Motor neuron (in vitro differentiated cells): ENCODE measurements around the gene MAFG. TPM values are rescaled to one million over a fixed set of nuclear protein-coding genes. Genes with fewer than 3 reads are reported as not detected.

Experiments used
- ATAC-seq, 8 experiments: fragments of 200-7000 bp; cut with Tn5 transposase; replicated peaks in 6 of 8; 2 replicates each; pipeline ENCODE4 v1.8.0; 2021; ENCODE audit warnings: mild to moderate bottlenecking in 8 of 8, moderate library complexity in 8 of 8
- H3K27ac ChIP-seq, 2 donors: fragments of 250-450 bp; sonication (Bioruptor Pico); 2 replicates each; pipeline ENCODE4 v1.9.0; 2021; ENCODE audit warnings: antibody characterized with exemption in 2 of 2, mild to moderate bottlenecking in 2 of 2, moderate library complexity in 1 of 2
- H3K4me1 ChIP-seq, 2 donors: fragments of 250-450 bp; sonication (Bioruptor Pico); replicated peaks in 1 of 2; 2 replicates each; pipeline ENCODE4 v1.6.1; 2021; ENCODE audit warnings: antibody characterized with exemption in 2 of 2, mild to moderate bottlenecking in 2 of 2, moderate library complexity in 1 of 2
- H3K4me3 ChIP-seq, 5 donors: fragments of 250-450 bp; sonication (Bioruptor Pico); 2 replicates each; pipeline ENCODE4 v1.9.0; 2021; ENCODE audit warnings: antibody characterized with exemption in 5 of 5, mild to moderate bottlenecking in 5 of 5, moderate library complexity in 4 of 5
- WGBS, 10 experiments: fragments of 450-650 bp; shearing (Covaris generic); methylation state at CpG; one replicate each; pipeline ENCODE4 v1.0.0; 2022; 5-methylcytosine and 5-hydroxymethylcytosine counted together
- in situ Hi-C, 9 experiments: fragments of 400-800 bp; cut with MboI; loops; one replicate each; pipeline ENCODE4 v1.15.0; 2021; ENCODE audit warnings: low sequenced_read_pairs in 9 of 9, low pct_unique_long_range_greater_than_20kb in 2 of 9; ENCODE audit not compliant: unreplicated experiment in 9 of 9
- total RNA-seq, 8 experiments: library from RNA; unstranded; fragments of 300-600 nt; gene quantifications; 2 replicates each; pipeline versions ENCODE4 v1.2.3 to v1.2.4, GENCODE V29; 2022

MAFG gene
- total RNA-seq, 8 experiments from 2014 or later: 6.6 to 23.9 (median 15.4) TPM

DNA sequence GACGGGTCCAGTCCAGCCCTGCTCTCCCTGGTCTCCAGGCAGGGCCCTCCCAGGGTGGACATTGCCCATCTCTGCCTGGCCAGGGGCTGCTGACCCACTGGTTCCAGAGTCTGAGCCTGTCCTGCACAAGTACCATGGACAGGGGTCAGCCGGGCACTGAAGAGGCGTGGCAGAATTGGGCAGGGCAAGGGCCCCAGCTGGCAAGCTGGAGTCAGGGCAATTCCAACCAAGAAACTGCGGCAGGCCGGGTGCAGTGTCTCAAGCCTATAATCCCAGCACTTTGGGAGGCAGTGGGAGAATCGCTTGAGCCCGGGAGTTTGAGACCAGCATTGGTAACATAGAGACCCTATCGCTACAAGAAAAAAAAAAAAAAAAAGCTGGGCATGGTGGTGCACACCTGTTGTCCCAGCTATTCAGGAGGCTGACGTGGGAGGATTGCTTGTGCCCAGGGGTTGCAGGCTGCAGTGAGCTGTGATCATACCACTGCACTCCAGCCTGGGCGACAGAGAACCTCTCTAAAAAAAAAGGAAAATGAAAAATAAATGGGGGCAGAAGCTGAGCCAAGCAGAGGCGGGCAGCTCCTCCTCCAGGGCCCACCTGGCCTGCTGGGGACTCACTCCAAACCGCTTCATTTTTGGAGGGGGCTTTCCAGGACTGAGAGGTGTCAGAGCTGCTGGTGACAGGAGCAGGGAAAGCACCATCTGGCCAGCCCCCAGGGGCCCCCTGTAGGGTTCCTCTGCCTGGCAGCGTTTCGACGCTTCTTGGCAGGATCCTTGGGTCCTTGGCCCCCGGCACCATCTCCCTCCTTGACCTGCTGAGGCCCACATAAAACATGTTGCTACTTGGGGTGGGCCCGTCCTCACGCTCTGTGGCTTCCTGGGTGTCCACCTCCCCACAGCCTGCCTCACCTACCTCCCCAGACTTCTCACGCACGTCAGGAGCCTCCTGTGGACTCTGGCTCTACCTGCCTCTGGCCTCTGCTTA is 2.9 kb upstream of the MAFG start:
- H3K4me1 ChIP-seq: peaks cover 13 to 15% of the 10 kb centered on the region in 2 donors
- WGBS, 10 experiments: 75 to 100% (median 88%) methylated on average over 2 to 9 of the region's 20 CpGs; no CpG with 5 or more reads in 2 of the 10 experiments
- in situ Hi-C loops: no loop called here
- H3K27ac ChIP-seq: no peak overlapping the region
- no peak overlapping the region for H3K4me3 ChIP-seq
- no peak for ATAC-seq

DNA sequence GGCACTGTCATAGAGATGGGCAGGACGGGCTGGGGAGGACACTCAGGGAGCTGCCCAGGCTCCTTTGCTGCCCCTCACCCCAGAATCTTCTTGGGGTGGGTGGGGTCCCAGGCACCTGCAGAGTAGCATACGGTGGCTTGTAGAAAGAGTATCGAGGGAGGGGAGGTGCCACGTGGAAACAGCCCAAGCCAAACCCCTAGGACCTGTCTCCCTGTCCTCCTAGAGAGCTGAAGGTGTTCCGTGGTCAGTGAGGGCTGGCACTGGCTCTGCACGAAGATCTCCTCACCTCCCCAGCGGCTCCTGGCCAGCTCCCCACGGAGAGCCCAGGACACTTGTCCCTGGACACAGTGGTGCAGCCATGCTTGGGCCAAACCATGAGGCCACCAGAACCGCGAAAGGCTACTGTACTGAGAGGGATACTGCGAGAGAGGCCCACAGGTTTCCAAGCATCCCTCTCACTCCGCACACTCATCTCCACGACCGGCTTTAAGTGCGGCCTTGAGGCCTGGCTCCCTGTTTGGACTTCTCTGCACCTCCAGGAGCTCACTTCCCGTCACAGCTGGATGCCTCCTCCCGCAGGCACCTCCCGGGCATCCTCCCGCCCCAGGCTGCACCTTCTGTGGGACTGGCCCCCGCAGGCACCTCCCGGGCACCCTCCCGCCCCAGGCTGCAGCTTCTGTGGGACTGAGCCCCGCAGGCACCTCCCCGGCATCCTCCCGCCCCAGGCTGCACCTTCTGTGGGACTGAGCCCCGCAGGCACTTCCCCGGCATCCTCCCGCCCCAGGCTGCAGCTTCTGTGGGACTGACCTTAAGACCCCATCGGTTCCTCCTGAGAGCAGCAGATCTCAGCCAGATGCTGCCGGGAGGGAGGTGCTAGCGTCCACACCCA is 2.0 kb upstream of the MAFG start:
- Histone ChIP-seq H3K4me3 (peak overlapping the region in 2 of 5 donors; percentile 72 to 94), H3K4me1 (peaks cover 21 to 22% of the 10 kb centered on the region in 2 donors), H3K27ac (no peak overlapping the region)
- WGBS, 10 experiments: 20 to 80% (median 73%) methylated on average over 1 to 5 of the region's 31 CpGs; no CpG with 5 or more reads in 5 of the 10 experiments
- ATAC-seq: peak in 1 of 8 experiments; percentile 1
- in situ Hi-C loops: no loop called here

DNA sequence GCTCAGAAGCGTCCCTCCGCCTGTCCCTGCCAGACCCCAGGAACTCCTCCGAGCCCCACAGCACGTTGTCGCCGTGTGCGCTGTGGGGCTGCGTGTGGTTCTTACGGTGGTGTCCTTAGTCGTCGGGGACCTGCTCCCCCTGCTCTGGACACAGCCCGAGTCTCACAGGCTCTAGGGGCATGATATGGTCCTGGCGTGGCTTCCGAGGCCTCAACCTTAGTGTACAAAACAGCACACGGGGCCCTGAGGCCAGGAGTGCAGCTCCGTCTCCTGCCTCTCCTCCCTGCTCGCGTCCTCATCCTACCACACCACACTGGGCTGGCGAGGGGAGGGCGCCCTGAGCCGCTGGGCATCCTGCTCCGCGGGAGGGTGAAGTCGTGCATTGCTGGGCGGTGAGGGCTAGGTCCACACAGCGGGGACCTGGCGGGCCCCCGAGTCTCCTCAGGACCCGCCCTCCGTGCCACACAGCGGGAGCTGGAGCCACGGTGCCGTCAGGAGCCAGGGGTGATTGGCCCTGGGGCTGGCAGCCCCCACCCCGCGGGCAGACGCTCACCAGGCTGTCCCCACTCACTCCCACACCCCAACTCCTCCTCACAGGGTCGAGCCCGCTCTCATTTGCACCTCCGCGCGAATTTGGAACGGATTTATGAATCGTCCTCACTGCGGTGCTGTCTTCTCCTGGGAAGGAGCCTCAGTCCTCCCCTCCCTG is 1.2 kb upstream of the MAFG start:
- peaks cover 29% of the 10 kb centered on the region in 2 donors for H3K4me1 ChIP-seq
- ATAC-seq: peak in 5 of 8 experiments; percentile 0 to 4 (median 1)
- H3K27ac ChIP-seq: peak overlapping the region in 1 of 2 donors; percentile 82
- peak overlapping the region; percentile 45 to 94 (median 63) for H3K4me3 ChIP-seq
- in situ Hi-C loops: no loop called here
- WGBS, 10 experiments: 8 to 30% (median 30%) methylated on average over 2 to 14 of the region's 44 CpGs; no CpG with 5 or more reads in 7 of the 10 experiments

DNA sequence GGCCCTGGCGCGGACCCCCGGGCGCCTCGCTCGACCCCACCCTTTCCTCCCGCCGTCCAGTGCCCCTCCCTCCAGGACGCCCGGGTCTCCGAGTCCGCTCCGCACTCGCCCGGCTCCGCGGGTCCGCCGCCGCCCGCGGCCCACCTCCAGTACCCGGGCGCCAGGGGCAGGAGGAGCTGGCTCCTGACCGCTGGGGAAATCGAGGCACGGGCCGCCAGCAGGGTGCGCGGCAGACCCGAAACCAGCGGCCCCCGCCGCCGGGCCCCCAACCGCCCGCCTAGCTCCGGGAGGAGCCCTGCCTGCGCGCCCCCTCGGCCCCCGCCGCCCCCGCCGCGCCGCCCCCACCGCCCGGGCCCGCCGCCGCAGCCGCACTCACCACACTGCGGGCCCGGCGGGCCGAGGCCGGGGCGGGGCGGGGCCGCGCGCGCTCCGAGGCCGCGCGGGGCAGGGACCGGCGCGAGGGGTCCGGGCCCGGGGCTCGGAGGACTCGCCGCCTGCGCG is 333 bp downstream of the MAFG start:
- WGBS, 10 experiments: 0% methylated on average over 2 of the region's 78 CpGs; no CpG with 5 or more reads in 9 of the 10 experiments
- Histone ChIP-seq H3K27ac (peak overlapping the region; percentile 56 to 92), H3K4me1 (peaks cover 39 to 40% of the 10 kb centered on the region in 2 donors), H3K4me3 (peak overlapping the region; percentile 45 to 94 (median 63))
- in situ Hi-C loops: no loop called here
- peak in 5 of 8 experiments; percentile 1 to 14 (median 3) for ATAC-seq

DNA sequence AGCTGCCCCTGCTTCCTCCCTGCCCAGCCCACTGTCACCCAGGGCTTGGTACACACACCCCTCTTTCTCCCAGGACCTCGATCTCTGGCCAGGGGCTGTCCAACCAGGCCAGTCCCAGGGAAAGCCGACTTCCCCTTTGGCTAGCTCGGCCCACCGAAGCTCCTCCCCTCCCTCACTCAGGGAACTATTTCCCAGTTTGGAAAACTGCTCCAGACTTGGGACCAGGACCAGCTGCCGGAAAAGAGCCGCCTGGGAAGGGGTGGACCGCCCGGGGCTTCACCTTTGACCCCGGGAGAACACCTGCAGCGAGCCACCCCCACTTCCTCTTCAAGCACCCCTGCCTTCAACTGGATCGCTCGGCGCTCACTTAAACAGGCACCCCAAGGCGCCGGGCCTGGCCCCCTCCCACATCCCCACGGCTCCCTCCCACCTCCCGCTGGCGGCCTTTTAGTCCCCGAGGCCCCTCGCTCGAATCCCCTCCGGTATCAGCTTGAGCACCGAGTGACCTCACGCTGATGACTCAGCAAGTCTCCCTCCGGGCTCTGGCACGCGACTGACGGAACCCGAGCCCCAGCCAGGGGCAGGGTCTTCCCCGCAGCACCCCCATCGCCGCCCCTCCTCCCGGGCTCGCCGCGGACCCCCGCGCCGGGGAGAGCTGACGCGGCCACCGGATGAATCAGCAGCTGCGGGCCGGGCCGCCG is 934 bp downstream of the MAFG start:
- H3K27ac ChIP-seq: peak overlapping the region; percentile 56 to 92
- in situ Hi-C loops: no loop called here
- WGBS, 10 experiments: 0% methylated on average over 2 to 3 of the region's 46 CpGs; no CpG with 5 or more reads in 8 of the 10 experiments
- peaks cover 39 to 40% of the 10 kb centered on the region in 2 donors for H3K4me1 ChIP-seq
- ATAC-seq: peak; percentile 25 to 56 (median 43)
- peak overlapping the region; percentile 45 to 94 (median 63) for H3K4me3 ChIP-seq

DNA sequence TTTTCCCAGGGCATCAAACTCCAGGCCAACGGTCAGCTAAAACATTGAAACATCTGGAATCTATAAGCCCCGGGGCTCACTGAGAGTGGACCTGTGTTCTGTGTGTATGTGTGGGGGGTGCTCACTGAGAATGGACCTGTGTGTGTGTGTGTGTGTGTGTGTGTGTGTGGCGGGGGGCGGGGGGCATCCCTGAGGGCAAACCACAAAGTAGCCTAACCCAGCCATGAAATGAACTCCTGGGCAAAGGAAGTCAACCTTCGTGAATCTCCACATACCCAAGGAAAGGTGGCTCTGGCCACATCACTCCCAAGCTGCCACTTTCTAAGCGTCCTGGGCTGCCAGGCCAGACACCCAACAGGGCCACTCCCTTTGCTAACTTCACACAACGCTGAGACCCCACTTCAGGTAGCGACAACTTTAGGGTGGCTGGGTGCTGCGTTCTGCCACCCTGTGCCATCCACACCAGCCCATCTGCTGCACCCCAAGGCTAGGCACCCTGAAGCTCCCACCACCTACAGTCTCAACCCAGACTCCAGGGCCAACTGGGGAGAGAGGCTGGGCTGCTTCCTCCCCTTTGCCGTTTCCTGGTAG is 1.6 kb downstream of the MAFG start:
- no peak for ATAC-seq

DNA sequence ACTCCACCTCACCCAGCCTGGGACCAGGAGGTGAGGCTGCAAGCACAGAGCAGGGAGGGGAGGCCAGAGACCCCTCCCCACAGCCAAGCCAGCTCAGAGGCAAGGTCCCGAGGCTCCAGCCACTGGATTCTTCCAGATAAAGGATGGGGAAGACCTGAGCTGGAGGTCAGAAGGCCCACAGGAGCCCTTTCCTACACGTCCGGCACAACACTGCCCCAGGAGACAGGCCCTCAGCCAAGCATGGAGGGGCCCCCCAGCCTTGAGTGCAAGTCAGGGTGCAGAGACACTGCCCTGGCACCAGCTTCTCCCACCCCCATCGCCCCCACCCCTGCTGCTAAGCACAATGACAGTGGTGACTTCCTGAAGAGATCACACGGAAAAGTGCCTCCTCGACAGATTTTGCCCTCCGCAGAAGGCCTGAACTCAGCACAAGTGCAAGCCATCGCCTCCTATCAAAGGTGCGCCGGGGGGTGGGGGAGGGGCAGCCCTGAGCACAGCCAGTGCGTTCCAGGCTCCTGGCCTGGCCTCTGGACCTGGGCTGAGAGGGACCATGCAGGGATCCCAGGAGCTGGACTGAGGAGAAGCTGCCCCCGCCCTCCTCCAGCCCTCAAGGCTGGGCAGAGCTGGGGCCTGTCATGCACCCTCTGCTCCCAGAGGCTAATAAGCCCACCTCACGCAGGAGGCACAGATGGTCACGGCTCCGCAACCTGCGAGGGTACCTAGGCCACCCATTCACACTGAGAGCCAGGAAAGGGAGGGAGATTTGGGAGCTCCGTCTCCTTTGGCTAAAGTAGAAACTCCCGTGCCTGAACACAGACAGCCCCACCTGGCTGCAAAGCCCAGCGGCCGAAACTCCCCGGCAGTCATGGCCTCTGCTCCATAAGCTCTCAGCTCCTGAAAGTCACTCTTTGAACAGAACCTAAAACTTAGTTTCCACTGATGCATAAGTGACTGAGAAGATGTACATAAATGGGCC is 2.7 kb downstream of the MAFG start:
- peaks cover 39 to 40% of the 10 kb centered on the region in 2 donors for H3K4me1 ChIP-seq
- H3K4me3 ChIP-seq: peak overlapping the region in 1 of 5 donors; percentile 12
- 20 to 100% (median 80%) methylated on average over 1 to 4 of the region's 21 CpGs; no CpG with 5 or more reads in 6 of the 10 experiments for WGBS, 10 experiments
- ATAC-seq: no peak
- in situ Hi-C loops: no loop called here
- H3K27ac ChIP-seq: no peak overlapping the region

More for the DNA sequence above, 1.6 kb downstream of the MAFG start:
- WGBS, 10 experiments: 50 to 100% (median 70%) methylated on average over 1 to 2 of the region's 10 CpGs; no CpG with 5 or more reads in 7 of the 10 experiments
- peak overlapping the region; percentile 45 to 94 (median 63) for H3K4me3 ChIP-seq
- peaks cover 39 to 40% of the 10 kb centered on the region in 2 donors for H3K4me1 ChIP-seq
- in situ Hi-C loops: no loop called here
- H3K27ac ChIP-seq: peak overlapping the region; percentile 56 to 92

DNA sequence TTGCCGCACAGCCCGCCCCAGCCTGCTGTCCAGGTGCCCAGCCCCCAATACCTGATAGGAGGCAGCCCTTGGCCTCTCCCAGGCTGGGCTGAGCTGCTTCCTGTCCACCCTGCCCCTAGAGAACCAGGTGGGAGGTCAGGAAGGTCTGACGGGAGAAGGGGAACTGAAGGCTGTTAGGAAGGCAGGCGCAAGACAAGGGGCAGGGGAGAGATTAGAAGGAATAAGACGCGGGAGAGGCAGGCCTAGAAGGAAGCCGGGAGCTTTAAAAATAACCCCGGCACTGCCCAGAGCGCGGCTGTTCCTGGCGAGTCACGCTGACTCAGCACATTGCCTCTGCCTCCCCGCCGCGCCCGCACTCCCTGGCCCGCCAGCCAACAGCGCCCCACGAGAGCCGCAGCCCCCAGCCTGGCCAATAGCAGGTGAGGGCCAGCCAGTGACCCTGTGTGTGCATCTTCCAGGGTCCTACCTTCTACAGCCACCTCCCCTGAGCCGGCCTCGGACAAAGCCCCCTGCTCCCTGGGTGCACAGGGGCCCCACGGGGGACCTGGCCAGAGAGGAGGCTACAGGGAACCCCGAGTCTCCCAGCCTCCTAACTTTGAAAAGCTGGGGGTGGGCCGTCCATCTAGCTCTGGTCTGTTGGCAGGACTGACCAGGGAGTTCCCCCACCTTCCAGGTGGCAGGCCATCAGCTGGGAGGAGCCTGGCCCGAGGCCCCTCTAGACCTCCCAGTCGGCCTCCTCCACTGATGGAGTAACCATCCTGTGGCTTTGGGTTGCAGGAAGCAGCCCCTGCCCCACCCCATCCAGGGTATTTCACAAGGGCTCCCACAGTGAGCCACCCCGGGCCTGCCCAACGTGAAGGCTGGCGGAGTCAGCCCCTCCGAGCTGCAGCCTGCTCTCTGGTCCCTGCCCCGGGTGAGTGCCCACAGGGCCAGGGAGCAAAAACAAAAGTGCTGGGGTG is 4.0 kb downstream of the MAFG start:
- Histone ChIP-seq H3K4me1 (peaks cover 33 to 34% of the 10 kb centered on the region in 2 donors), H3K4me3 (peak overlapping the region in 4 of 5 donors; percentile 13 to 33 (median 22)), H3K27ac (peak overlapping the region in 1 of 2 donors; percentile 66)
- in situ Hi-C loops: no loop called here
- WGBS, 10 experiments: 0 to 40% (median 36%) methylated on average over 1 to 5 of the region's 32 CpGs; no CpG with 5 or more reads in 7 of the 10 experiments
- ATAC-seq: peak; percentile 13 to 46 (median 38)

DNA sequence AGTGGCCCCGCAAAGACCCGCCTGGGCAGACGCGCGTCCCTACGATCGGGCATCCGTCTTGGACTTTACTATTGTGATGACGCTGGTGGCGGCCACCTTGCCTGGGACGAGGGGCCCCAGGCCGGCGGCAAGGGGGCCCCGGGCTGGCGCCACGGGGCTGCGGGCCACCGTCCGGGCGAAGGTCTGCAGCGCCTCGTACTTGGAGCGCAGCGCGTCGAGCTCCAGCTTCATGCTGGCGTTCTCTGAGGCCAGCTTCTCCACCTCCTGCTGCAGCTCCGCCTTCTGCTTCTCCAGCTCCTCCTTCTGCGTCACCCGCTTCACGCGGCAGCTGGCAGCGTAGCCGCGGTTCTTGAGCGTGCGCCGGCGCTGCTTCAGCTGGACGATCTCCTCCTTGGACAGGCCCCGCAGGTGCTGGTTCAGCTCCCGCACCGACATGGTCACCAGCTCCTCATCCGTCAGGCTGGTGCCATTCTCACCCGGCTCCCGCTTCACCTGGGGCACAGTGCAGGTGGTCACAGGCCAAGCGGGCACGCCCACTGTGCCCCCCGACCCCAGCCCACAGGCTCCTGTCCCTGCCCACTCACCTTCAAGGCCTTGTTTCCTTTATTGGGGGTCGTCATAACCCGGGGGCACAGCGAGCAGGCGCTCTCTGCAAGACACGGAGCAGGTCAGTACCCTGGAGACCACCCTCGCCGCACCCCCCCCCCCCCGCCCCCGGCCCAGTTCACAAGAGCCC is 4.8 kb downstream of the MAFG start:
- ATAC-seq: no peak
- Histone ChIP-seq H3K27ac (peak overlapping the region in 1 of 2 donors; percentile 66), H3K4me1 (peaks cover 36 to 37% of the 10 kb centered on the region in 2 donors), H3K4me3 (peak overlapping the region in 2 of 5 donors; percentile 30 to 33)
- 60 to 93% (median 88%) methylated on average over 1 to 20 of the region's 58 CpGs; no CpG with 5 or more reads in 5 of the 10 experiments for WGBS, 10 experiments
- in situ Hi-C loops: no loop called here
